GM23248 (cell line): ENCODE data around the gene FAM193A. TPM values are rescaled to one million over a fixed set of nuclear protein-coding genes. Genes with fewer than 3 reads are reported as not detected.

Experiments
- DNase-seq: peaks from one replicate; pipeline ENCODE4 v3.0.0-alpha.2; 2015
- H2AFZ ChIP-seq: fragments of 200-600 bp; sonication (generic); 2 replicates; pipeline ENCODE4 v1.6.1; 2016; ENCODE audit warnings: antibody characterized with exemption
- H3F3A ChIP-seq: fragments of 200-600 bp; sonication (generic); 2 replicates; pipeline ENCODE4 v1.6.1; 2016; ENCODE audit warnings: mild to moderate bottlenecking, antibody characterized with exemption, mixed run types; ENCODE audit not compliant: insufficient read depth
- H3K27ac ChIP-seq: fragments of 200-600 bp; sonication (generic); 2 replicates; pipeline ENCODE4 v1.5.1; 2016; ENCODE audit warnings: mild to moderate bottlenecking
- H3K27me3 ChIP-seq: fragments of 200-600 bp; sonication (generic); replicated peaks from 2 replicates; pipeline ENCODE4 v1.6.1; 2016; ENCODE audit warnings: mild to moderate bottlenecking; ENCODE audit not compliant: insufficient read depth
- H3K36me3 ChIP-seq: fragments of 200-600 bp; sonication (generic); 2 replicates; pipeline ENCODE4 v1.6.1; 2016; ENCODE audit warnings: low read depth, mild to moderate bottlenecking
- H3K4me1 ChIP-seq: fragments of 200-600 bp; sonication (generic); 2 replicates; pipeline ENCODE4 v1.6.1; 2016; ENCODE audit warnings: mild to moderate bottlenecking; ENCODE audit not compliant: insufficient read depth
- H3K4me2 ChIP-seq: fragments of 200-600 bp; sonication (generic); one replicate; pipeline ENCODE4 v1.6.1; 2016; ENCODE audit warnings: mild to moderate bottlenecking; ENCODE audit not compliant: unreplicated experiment
- H3K4me3 ChIP-seq: fragments of 200-600 bp; sonication (generic); 2 replicates; pipeline ENCODE4 v1.5.1; 2016; ENCODE audit warnings: mild to moderate bottlenecking
- H3K79me2 ChIP-seq: fragments of 200-600 bp; sonication (generic); 2 replicates; pipeline ENCODE4 v1.6.1; 2016; ENCODE audit warnings: mild to moderate bottlenecking; ENCODE audit not compliant: insufficient read depth
- H3K9ac ChIP-seq: fragments of 200-600 bp; sonication (generic); 2 replicates; pipeline ENCODE4 v1.6.1; 2016; ENCODE audit warnings: mild to moderate bottlenecking
- H3K9me2 ChIP-seq: fragments of 200-600 bp; sonication (generic); 2 replicates; pipeline ENCODE4 v1.6.1; 2016; ENCODE audit warnings: mixed run types, mild to moderate bottlenecking, moderate library complexity; ENCODE audit not compliant: insufficient read depth
- H3K9me3 ChIP-seq: fragments of 200-600 bp; sonication (generic); one replicate; pipeline ENCODE4 v1.6.1; 2017; ENCODE audit warnings: low read depth
- H4K20me1 ChIP-seq: fragments of 200-600 bp; sonication (generic); 2 replicates; pipeline ENCODE4 v1.6.0; 2016; ENCODE audit not compliant: insufficient read depth
- EZH2 ChIP-seq: fragments of 200-600 bp; sonication (generic); IDR thresholded peaks from 2 replicates; pipeline ENCODE4 v1.6.1; 2018; ENCODE audit warnings: antibody characterized with exemption, mild to moderate bottlenecking; ENCODE audit not compliant: insufficient read depth, poor library complexity, severe bottlenecking
- EZH2phosphoT487 ChIP-seq: fragments of 200-600 bp; sonication (generic); IDR thresholded peaks from 2 replicates; pipeline ENCODE4 v1.6.1; 2018; ENCODE audit warnings: antibody characterized with exemption, moderate library complexity, mild to moderate bottlenecking, low read depth; ENCODE audit not compliant: insufficient read depth
- WGBS, 2 experiments: methylation state at CpG; one replicate each; pipeline ENCODE4 v1.1.6; 2015 to 2017; ENCODE audit warnings: low lambda C conversion rate in 2 of 2, low coverage in 1 of 2; ENCODE audit errors: missing lambda C conversion rate in 2 of 2; 5-methylcytosine and 5-hydroxymethylcytosine counted together
- in situ Hi-C: fragments of 300-500 bp; cut with MboI; formaldehyde crosslinking; loops from 2 replicates; pipeline ENCODE4 v1.15.0; 2020
- polyA plus RNA-seq: library from polyadenylated mRNA; unstranded; fragments of >200 nt; fragmentation: Nextera tagmentation; extraction: Ambion mirVana; gene quantifications from 2 replicates; pipeline ENCODE4 v1.2.1, GENCODE V29; 2016
- total RNA-seq: library from RNA; depleted of rRNA; stranded (reverse); fragments of >200 nt; shearing (Covaris generic); gene quantifications from 2 replicates; pipeline ENCODE4 v1.2.3, GENCODE V29; 2014

The FAM193A gene
- total and polyA plus RNA-seq, 2 experiments from 2014 or later, result 5.0 to 19.0 TPM

GRCh38 chr4:2742823-2743517 is 206.5 kb downstream of the FAM193A start:
- Histone ChIP-seq H3K4me2 (no peak overlapping the region), H3K36me3 (no peaks in the 10 kb centered on the region; the same call in 1 of the 2 replicates), H3K4me1 (peaks cover 18% of the 10 kb centered on the region), H3K27me3 (no peaks in the 10 kb centered on the region), H4K20me1 (no peaks in the 10 kb centered on the region), H3K9ac (no peak overlapping the region), H3F3A (peaks cover 2% of the 10 kb centered on the region; the same call in 1 of the 2 replicates), H3K9me3 (no peaks in the 10 kb centered on the region), H3K9me2 (no peaks in the 10 kb centered on the region), H3K27ac (no peak overlapping the region), H2AFZ (no peak overlapping the region), H3K79me2 (no peaks in the 10 kb centered on the region), H3K4me3 (no peak overlapping the region)
- in situ Hi-C loops, result no loop called here
- 76 to 79% methylated on average over 6 of the region's 6 CpGs for WGBS, 2 experiments
- no peak for DNase-seq
- no peak for TF ChIP-seq EZH2
- TF ChIP-seq EZH2phosphoT487, result no peak

GRCh38 chr4:2743518-2744445 is 207.3 kb downstream of the FAM193A start:
- H3K36me3 ChIP-seq, result no peaks in the 10 kb centered on the region; the same call in 1 of the 2 replicates
- TF ChIP-seq EZH2 (no peak), EZH2phosphoT487 (no peak)
- H4K20me1 ChIP-seq, result no peaks in the 10 kb centered on the region
- no peak overlapping the region for H3K27ac ChIP-seq
- H2AFZ ChIP-seq, result no peak overlapping the region
- no peak overlapping the region for H3K4me3 ChIP-seq
- peaks cover 18% of the 10 kb centered on the region for H3K4me1 ChIP-seq
- WGBS, 2 experiments, result 94 to 96% methylated on average over 21 of the region's 21 CpGs
- H3K9ac ChIP-seq, result no peak overlapping the region
- peaks cover 3% of the 10 kb centered on the region for H3K79me2 ChIP-seq
- H3K4me2 ChIP-seq, result no peak overlapping the region
- H3K27me3 ChIP-seq, result no peaks in the 10 kb centered on the region
- peaks cover 6% of the 10 kb centered on the region; the same call in 1 of the 2 replicates for H3F3A ChIP-seq
- H3K9me2 ChIP-seq, result no peaks in the 10 kb centered on the region
- no peaks in the 10 kb centered on the region for H3K9me3 ChIP-seq
- in situ Hi-C loops, result no loop called here
- DNase-seq, result no peak

GRCh38 chr4:2744576-2745270 is 208.3 kb downstream of the FAM193A start:
- peaks cover 12% of the 10 kb centered on the region for H3K79me2 ChIP-seq
- H3K4me3 ChIP-seq, result no peak overlapping the region
- no peaks in the 10 kb centered on the region for H3K9me2 ChIP-seq
- H3F3A ChIP-seq, result peaks cover 6% of the 10 kb centered on the region; the same call in 1 of the 2 replicates
- no peak for DNase-seq
- no peak overlapping the region for H3K9ac ChIP-seq
- in situ Hi-C loops, result no loop called here
- no peaks in the 10 kb centered on the region; the same call in 1 of the 2 replicates for H3K36me3 ChIP-seq
- no peaks in the 10 kb centered on the region for H3K9me3 ChIP-seq
- H3K4me2 ChIP-seq, result no peak overlapping the region
- no peaks in the 10 kb centered on the region for H3K27me3 ChIP-seq
- no peak for TF ChIP-seq EZH2
- no peak for TF ChIP-seq EZH2phosphoT487
- H3K4me1 ChIP-seq, result peaks cover 18% of the 10 kb centered on the region
- no peak overlapping the region for H2AFZ ChIP-seq
- no peak overlapping the region for H3K27ac ChIP-seq
- no peaks in the 10 kb centered on the region for H4K20me1 ChIP-seq
- 92 to 93% methylated on average over 28 of the region's 28 CpGs for WGBS, 2 experiments

- peaks cover 18% of the 10 kb centered on the region for H3K4me1 ChIP-seq
- in situ Hi-C loops, result no loop called here
Observed at GRCh38 chr4:2745516-2745915, 209.1 kb downstream of the FAM193A start.

More at GRCh38 chr4:2745516-2745915, 209.1 kb downstream of the FAM193A start:
- no peak for TF ChIP-seq EZH2phosphoT487
- no peak for TF ChIP-seq EZH2
- H3K9me3 ChIP-seq, result no peaks in the 10 kb centered on the region
- H3K79me2 ChIP-seq, result peaks cover 19% of the 10 kb centered on the region
- no peaks in the 10 kb centered on the region for H3K27me3 ChIP-seq
- no peak overlapping the region for H3K4me2 ChIP-seq
- DNase-seq, result no peak
- peak overlapping the region; percentile 29; the same call in 1 of the 2 replicates for H3K9ac ChIP-seq
- H3K9me2 ChIP-seq, result no peaks in the 10 kb centered on the region
- H3K4me3 ChIP-seq, result no peak overlapping the region
- H3K27ac ChIP-seq, result peak overlapping the region; percentile 37
- H4K20me1 ChIP-seq, result no peaks in the 10 kb centered on the region
- H2AFZ ChIP-seq, result no peak overlapping the region
- 96 to 98% methylated on average over 4 to 5 of the region's 5 CpGs for WGBS, 2 experiments
- H3K36me3 ChIP-seq, result no peaks in the 10 kb centered on the region; the same call in 1 of the 2 replicates
- peaks cover 6% of the 10 kb centered on the region; the same call in 1 of the 2 replicates for H3F3A ChIP-seq
